H1 (cell line): ENCODE data around the gene FAM221B. TPM values are rescaled to one million over a fixed set of nuclear protein-coding genes. Genes with fewer than 3 reads are reported as not detected.

Source experiments
- BCL11A ChIP-seq, 2 experiments: IDR thresholded peaks; one replicate each; pipeline ENCODE4 v1.6.1; 2011; ENCODE audit warnings: low read depth in 2 of 2, low read length in 2 of 2, mild to moderate bottlenecking in 2 of 2
- JUN ChIP-seq: IDR thresholded peaks from 2 replicates; pipeline ENCODE4 v1.6.1; 2011; ENCODE audit warnings: low read depth, mild to moderate bottlenecking, improper control_type of control experiment, low read length
- PHF8 ChIP-seq: fragments of 200-600 bp; sonication (generic); conservative IDR thresholded peaks from 2 replicates; pipeline ENCODE4 v1.7.1; 2012; ENCODE audit warnings: low read depth, mild to moderate bottlenecking, inconsistent platforms, low read length, moderate library complexity
- RFX5 ChIP-seq: IDR thresholded peaks from 2 replicates; pipeline ENCODE4 v1.6.1; 2011; ENCODE audit warnings: low read depth, low read length, improper control_type of control experiment, borderline replicate concordance
- SIRT6 ChIP-seq: IDR thresholded peaks from one replicate; pipeline ENCODE4 v1.7.1; 2012; ENCODE audit warnings: low read length, inconsistent platforms
- SIX5 ChIP-seq: IDR thresholded peaks from 2 replicates; pipeline ENCODE4 v1.6.1; 2011; ENCODE audit warnings: mild to moderate bottlenecking, low read depth, low read length
- TAF1 ChIP-seq: IDR thresholded peaks from 2 replicates; pipeline ENCODE4 v1.6.1; 2011; ENCODE audit warnings: mild to moderate bottlenecking, low read depth, low read length
- TEAD4 ChIP-seq: IDR thresholded peaks from 2 replicates; pipeline ENCODE4 v1.6.1; 2012; ENCODE audit warnings: low read depth, low read length, inconsistent platforms, mixed read lengths
- YY1 ChIP-seq: IDR thresholded peaks from 2 replicates; pipeline ENCODE4 v1.6.1; 2011; ENCODE audit warnings: low read depth, mild to moderate bottlenecking, low read length
- polyA plus RNA-seq, 7 experiments: library from polyadenylated mRNA; depleted of rRNA in 3 of 7; stranded (reverse) in 5 of 7; unstranded in 2 of 7; fragments of >200 nt in 5 of 7; fragments of 200-250 nt in 2 of 7; gene quantifications; 1 replicate in 5 of 7; 2 replicates in 1 of 7; 4 replicates in 1 of 7; pipeline versions ENCODE4 v1.2.1 to v1.2.3, GENCODE V29; 2011 to 2013; ENCODE audit warnings: missing spikeins in 2 of 7, mixed read lengths in 2 of 7
- total RNA-seq: library from RNA; stranded (reverse); fragmentation: NEBNext Ultra II Directional; extraction: Animal tissue kit (Norgen Biotek cat#: 25700); gene quantifications from 2 replicates; pipeline ENCODE4 v1.2.1, GENCODE V29; 2021
- TF ChIP-seq, protein P1 (sequence below), 3 experiments: IDR thresholded peaks; 1 replicate in 2 of 3; 2 replicates in 1 of 3; pipeline versions ENCODE4 v1.5.1 to v1.6.1; 2011; ENCODE audit warnings: low read length in 3 of 3, mild to moderate bottlenecking in 3 of 3, inconsistent platforms in 2 of 3, low read depth in 1 of 3, moderate library complexity in 1 of 3; ENCODE audit not compliant: insufficient read depth in 1 of 3; ENCODE audit errors: control extremely low read depth in 1 of 3

Gene FAM221B
- total and polyA plus RNA-seq, 2 of the 8 experiments (the other 6 are each of a cell fraction or from before 2014, with no cell fraction given) = not detected

DNA sequence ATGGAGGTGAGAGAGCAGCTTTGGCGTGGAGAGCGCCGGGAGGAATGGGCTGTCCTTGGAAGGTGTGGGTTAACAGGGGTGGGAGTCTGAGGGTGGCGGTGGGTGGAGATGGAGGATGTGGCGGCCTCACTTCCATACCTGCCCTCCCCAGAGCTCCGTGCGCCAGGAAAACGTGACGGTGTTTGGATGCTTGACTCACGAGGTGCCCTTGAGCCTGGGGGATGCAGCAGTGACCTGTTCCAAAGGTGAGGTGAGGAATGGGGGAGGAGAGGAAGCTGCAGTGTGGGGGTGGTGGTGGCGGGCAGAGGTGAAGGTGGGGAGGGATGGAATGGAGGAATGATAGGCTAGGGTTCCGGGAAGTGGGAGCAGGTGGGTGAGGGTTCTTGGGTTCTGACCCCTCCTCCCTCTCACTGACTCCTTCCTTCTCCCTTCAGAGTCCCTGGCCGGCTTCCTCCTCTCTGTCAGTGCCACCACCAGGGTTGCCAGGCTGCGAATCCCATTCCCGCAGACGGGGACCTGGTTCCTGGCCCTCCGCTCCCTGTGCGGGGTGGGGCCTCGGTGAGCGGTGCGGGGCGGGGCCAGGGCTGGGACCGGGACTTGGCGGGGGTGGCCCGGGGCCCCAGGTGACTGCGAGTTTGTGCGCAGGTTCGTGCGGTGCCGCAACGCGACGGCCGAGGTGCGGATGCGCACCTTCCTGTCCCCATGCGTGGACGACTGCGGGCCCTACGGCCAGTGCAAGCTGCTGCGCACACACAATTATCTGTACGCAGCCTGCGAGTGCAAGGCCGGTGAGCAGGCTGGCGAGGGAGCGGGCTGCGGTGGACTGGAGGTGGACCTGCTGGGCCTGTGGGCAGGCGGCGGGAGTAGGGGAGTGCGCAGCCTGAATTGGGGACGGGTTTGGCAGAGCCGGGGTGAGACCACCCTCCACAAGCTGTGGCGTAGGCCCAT lies 17.6 kb upstream of the FAM221B start (continued):
- TF ChIP-seq PHF8 = 0 out of 2 replicates have a peak, but pooled peaks have one; percentile 47
- TF ChIP-seq SIRT6 = no peak
- TF ChIP-seq TEAD4 = no peak
- TF ChIP-seq, protein P1, sequence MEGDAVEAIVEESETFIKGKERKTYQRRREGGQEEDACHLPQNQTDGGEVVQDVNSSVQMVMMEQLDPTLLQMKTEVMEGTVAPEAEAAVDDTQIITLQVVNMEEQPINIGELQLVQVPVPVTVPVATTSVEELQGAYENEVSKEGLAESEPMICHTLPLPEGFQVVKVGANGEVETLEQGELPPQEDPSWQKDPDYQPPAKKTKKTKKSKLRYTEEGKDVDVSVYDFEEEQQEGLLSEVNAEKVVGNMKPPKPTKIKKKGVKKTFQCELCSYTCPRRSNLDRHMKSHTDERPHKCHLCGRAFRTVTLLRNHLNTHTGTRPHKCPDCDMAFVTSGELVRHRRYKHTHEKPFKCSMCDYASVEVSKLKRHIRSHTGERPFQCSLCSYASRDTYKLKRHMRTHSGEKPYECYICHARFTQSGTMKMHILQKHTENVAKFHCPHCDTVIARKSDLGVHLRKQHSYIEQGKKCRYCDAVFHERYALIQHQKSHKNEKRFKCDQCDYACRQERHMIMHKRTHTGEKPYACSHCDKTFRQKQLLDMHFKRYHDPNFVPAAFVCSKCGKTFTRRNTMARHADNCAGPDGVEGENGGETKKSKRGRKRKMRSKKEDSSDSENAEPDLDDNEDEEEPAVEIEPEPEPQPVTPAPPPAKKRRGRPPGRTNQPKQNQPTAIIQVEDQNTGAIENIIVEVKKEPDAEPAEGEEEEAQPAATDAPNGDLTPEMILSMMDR (IDR thresholded peaks at IDR 0.05; ENCODE audit: control extremely low read depth in 1 of 3, insufficient read depth in 1 of 3, low read depth in 1 of 3, low read length in 3 of 3) = no peak
- no peak for TF ChIP-seq YY1
- TF ChIP-seq JUN = no peak
- TF ChIP-seq RFX5 = no peak
- no peak for TF ChIP-seq BCL11A (IDR thresholded peaks at IDR 0.05; ENCODE audit: low read depth in 2 of 2, low read length in 2 of 2)
- TF ChIP-seq SIX5 = no peak
- peak; percentile 62; the same call in 1 of the 2 replicates for TF ChIP-seq TAF1
